ENCODE results near the gene ZDHHC1.

ZDHHC1 gene

GRCh38 chr16:67350324-67350723, 66.0 kb downstream of the ZDHHC1 start:
- no peak for DNase-seq

- no peak for DNase-seq
Observed at GRCh38 chr16:67349172-67349571, 67.1 kb downstream of the ZDHHC1 start.

GRCh38 chr16:67346341-67346740, 69.9 kb downstream of the ZDHHC1 start:
- no peak for DNase-seq

- DNase-seq: no peak
Observed at GRCh38 chr16:67345401-67345800, 70.9 kb downstream of the ZDHHC1 start.

Data from activated gamma-delta T cell (primary cell).